ENCODE measurements around the gene KCMF1.
"Not testable (repeated sequence)": the region's sequence is repeated elsewhere in the genome, so short reads cannot be mapped to it uniquely, and the experiment has no call there.

Gene KCMF1

DNA sequence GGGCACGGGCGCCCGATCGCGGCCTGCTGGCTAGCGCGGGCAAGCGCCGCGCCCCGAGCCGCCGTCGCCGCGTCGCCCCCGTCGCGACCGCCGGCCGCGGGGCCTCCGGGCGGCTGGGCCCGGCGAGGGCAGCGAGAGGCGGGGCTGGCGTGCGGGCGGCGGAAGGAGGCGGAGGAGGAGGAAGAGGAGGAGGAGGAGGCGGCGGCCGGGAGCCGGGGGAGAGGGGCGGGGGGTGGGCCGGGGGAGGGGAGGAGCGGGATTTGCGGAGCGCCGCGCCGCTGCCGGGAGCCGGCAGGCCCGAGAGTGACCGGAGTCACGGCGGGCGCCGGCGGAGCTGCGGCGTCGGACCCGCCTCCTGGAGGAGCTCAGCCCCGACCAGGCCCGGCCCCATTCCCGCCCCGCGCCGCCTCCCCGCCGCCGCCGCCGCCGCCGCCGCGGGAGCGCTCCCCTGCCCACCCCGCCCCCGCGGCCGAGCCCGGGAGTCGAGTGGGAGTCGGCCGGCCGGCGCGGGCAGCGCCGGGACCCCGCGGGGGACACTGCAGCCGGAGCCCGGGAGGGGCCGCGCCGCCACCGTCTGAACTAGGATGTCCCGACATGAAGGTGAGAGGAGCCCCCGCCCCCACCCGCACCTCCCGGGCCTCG lies at the start of gene KCMF1:
Gene KCMF1, plus strand, starts transcription at position 294 of the 642 bp plus-strand sequence. Its CDS starts 291 bp downstream, at position 585.
- DNase-seq (ENCODE audit: low read depth, low spot score) = no peak

DNA sequence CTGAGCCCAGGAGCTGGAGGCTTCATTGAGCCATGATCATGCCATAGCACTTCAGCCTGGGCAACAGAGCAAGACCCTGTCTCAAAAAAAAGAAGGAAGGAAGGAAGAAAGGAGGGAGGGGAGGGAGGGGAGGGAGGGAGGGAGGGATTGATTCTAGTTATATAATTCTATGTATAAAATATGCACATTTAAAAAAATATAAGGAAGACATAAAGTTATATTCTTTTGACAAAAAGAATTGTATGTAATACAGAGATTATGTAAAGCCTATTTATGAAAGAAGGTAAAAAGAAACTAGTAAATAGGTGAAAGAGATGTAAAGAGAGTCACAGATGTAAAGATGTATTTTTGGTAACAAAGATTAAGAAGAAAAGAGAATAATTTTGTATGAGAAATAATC lies 48.0 kb upstream of the KCMF1 start:
- DNase-seq (ENCODE audit: low read depth, low spot score) = no peak

DNA sequence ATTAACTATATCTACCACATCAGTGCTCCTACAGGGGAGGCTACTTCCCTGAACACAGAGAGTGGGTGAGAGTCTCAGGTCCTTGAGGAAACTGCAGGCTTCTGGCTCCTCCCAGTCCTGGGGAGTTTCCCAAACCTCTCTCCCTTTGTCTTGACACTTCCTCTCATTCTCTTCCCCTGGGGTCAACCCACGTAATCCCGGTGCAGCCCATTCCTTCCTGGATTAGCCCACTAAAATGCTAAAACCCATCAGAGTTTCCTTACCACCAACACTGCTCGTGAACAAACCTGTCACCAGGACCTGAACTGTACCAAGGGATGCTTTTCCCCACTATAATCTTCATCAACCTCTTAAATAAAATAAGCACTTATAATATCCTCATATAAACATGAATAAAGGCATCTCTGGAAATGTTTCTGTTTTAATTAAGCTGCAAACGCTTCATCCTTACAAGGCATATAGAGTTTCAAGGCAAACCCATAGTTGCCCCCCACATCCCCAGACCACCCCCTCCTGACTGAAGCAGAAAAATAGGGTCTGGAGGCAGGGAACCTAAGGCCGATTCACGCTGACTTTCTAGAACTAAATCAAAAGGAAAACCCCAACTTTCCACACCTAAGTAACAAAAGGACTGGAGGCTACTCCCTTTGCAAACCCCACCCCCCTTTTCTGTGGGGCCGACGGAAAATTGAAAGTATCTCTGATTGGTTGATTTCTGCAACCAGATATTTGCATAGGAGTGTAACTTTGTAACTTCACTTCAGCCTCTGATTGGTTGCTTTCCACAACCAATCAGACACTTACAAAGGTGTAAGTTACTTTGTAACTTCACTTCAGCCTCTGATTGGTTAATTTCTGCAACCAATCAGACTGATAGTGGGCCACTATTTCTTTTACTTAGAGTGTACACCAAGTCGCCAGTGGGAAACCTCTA lies 46.5 kb upstream of the KCMF1 start:
- no peak for DNase-seq (ENCODE audit: low read depth, low spot score)

DNA sequence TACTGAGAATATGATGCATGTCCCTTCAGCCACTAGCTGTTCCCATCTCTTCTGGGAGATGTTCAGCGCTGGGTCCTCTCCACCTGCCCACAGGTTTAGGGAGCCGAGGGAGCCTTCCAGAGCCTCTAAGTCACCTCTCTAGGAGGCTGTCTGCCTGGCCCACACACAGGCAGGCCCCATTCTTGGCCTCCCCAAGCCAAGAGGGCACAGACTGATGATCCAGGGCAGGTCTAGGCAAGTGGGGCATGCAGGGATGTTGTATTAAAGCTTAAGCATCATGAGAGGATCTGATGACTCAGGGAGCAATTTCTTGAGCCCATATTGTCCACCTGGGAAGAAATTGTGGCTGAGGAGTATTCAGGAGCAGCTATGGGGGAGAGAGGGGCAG lies 45.6 kb upstream of the KCMF1 start:
- DNase-seq (ENCODE audit: low read depth, low spot score) = no peak

DNA sequence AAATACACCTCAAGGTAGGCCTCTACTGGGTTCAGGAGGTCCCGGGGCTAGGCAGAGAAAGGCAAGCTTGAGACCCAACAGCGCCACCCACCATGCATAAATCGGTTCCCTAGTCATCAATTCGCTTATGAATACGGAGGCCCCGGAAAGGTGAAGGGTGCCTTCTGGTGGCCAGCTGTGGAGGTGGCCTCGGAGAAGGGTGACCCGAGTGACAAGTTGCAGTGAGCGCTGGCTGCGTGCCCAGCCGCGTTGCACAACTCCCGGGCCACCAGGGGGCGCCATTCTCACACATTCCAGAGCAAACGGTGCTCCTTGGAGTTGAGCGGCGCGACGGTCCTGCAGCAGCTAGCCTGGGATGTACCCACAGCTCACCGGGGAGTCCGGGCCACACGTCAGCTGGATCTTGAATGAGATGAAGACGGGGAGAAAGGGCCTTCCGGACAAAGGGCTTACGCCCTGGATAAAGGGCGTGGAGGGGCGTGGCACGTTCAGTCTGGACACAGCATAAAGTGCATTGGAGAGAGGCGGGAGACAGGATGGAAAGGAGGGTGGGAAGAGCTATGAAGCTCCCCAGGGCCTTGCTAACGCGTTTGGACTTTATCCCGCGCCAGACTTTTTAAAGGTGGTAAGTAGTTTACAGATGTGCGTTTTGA lies 45.1 kb upstream of the KCMF1 start:
- DNase-seq (ENCODE audit: low read depth, low spot score) = peak; percentile 42

DNA sequence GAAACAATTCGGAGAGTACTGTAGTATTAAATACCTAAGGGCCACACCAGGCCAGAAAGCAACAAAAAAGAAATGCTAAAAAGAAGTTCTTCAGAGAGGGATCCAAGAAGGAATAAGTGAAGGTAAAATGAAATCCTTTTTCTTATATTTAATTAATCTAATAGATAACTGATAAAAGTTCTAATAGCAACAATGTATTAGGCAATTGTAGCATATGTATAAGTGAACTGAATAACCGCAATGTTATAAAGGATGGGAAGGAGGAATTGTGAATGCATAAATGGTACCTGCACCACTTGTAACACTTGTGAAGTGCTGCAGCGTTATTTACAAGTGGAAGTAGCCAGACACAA lies 43.7 kb upstream of the KCMF1 start:
- no peak for DNase-seq (ENCODE audit: low read depth, low spot score)

DNA sequence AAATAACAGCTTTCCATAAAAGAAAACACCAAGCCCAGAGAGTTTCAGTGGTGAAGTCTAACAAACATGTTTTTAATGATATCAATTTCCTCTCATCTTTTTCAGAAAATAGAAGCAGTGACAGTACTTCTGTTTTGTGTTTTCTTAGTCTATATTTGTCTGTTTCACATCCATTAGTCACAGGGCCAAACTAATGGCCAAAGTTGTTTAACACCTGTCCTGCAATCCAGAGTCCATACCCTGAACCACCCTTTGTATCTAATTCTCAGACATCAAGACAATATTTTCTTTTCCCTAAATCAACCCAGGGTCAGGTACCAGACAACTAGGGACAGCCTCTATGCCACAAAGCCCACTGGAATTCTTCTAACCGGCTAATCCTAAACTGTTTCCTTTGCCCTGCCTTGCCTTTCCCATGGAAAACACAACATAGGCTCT lies 39.6 kb upstream of the KCMF1 start:
- no peak for DNase-seq (ENCODE audit: low read depth, low spot score)

DNA sequence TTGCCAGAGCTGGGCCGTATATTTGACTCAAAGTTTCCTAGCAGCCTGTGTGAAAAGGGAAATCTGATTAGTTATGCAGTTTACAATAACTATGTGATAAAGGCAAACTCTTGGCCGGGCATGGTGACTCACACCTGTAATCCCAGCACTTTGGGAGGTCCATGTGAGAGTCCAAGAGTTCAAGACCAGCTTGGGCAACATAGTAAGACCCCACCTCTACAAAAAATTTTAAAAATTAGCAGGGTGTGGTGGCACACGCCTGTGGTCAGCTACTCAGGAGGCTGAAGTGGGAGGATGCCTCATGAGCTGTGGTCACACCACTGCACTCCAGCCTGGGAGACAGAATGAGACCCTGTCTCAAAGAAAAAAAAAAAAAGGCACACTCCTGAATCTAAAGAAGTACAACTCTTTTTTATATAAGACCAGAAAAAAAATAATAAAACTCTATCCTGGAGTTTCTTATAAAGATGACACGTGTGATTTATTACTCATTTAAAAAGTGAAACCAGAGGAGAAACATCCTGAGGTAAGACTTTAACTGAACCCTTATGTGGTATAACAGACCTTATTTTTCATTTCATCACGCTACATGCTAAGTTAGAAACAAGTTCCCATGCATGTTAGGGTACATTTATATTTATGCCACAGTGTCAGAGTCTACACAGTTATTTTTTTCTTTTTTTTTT lies 32.6 kb upstream of the KCMF1 start:
- DNase-seq (ENCODE audit: low read depth, low spot score) = no peak

DNA sequence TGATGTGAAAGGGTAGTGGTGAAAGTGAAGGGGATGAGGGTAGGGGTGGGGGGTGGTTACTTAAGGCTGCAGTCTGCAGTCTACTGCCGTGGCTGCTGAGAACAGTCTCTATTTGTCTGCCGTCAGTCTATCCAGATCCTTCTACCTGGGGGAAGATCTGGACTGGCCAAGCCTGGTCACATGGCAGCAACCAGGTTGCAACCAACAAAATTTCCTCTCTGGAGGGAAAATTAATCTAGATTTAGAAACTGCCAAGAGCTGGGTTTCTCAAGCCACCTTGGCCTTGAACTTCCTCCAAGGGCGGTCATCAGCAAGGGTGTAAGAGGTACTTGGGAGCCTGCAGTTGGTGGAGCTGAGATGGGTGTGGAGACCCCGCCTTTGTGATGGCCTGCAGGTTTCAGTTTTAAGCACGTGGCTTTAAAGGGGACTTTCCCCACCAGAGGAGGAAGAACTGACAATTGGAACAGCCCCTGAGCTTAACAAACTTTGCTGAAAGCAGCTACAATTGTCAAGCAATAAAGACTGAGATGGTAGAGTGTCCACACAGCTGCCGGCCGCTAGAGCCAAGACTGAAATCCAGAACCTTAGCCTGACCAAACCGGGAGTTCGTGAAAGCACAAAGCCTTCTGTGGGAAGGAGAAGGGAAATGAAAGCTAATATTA lies 31.4 kb upstream of the KCMF1 start:
- no peak for DNase-seq (ENCODE audit: low read depth, low spot score)

DNA sequence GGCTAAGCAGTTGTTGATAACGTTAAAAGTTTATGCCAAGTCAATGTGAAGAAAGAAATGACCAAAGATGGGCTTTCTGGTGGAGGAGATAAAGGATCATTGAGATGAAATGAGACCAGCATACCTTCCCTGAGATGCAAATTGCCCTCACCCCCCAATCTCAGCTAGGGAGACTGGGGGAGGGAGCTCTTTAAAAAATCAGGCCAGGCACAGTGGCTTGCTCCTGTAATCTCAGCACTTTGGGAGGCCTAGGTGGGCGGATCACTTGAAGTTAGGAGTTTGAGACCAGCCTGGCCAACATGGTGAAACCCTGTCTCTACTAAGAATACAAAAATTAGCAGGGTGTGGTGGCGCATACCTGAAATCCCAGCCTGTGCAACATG lies 30.9 kb upstream of the KCMF1 start:
- DNase-seq (ENCODE audit: low read depth, low spot score) = no peak

DNA sequence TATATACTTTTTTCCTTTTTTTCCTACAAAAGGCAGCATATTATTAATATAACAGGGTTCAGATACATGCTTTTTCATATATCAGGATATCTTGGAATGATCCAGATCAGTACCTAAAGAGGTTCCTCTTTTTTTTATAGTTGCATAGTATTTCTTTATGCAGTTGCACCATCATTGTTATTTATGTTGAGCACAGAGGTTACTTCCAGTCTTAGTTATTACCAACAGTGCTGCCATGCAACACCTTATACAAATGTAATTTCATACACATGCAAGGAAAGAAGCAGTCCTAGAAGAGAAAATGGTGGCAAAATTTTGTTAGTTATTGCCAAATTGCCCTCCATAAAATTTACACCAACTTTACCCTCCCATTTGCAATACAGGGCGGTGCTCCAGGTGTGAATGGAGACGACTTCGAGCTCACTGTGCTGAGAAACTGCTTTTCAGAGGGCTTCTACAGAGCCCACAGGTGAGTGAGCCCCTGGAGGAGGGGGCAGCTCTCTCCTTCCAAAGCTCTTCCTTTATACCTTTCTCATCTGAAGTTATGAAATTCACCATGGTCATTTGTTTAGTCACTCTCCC lies 30.0 kb upstream of the KCMF1 start:
- DNase-seq (ENCODE audit: low read depth, low spot score) = no peak

DNA sequence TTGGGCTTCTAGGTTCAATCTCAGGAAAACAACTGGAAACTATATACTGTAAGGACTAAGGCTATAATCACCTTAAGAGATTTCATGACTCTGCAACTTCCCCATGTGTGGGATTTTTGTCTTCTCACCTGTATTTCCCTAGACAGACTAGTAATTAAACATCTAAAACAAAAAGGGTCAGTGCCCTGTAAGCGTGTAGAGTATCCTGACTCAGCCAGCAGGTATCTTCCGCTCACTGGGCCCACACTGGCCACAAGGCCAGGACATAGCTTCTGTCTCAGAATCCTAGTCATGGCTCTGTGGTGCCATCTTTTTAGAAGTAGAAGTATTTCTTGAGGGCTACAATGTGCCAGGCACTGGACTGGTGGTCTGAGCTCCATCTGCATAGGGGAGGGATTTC lies 28.8 kb upstream of the KCMF1 start:
- no peak for DNase-seq (ENCODE audit: low read depth, low spot score)

DNA sequence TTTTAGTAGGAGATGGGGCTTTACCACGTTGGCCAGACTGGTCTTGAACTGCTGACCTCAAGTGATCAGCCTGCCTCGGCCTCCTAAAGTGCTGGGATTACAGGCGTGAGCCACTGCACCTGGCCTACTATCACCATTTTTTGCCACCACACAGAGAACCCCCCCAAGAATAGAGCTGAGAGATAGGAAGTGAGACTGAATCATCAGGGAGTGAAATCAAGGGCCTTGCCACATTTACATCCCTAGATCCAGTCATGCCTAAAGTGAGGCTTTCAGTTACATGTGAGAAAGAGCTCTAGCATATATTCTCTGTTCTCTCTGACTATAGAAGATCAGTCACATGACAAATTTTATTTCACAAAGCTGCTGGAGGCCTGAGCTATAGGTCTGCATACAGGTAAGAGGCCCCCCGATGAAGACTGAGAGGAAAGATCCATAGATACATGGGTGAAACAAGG lies 28.0 kb upstream of the KCMF1 start:
- DNase-seq (ENCODE audit: low read depth, low spot score) = no peak

DNA sequence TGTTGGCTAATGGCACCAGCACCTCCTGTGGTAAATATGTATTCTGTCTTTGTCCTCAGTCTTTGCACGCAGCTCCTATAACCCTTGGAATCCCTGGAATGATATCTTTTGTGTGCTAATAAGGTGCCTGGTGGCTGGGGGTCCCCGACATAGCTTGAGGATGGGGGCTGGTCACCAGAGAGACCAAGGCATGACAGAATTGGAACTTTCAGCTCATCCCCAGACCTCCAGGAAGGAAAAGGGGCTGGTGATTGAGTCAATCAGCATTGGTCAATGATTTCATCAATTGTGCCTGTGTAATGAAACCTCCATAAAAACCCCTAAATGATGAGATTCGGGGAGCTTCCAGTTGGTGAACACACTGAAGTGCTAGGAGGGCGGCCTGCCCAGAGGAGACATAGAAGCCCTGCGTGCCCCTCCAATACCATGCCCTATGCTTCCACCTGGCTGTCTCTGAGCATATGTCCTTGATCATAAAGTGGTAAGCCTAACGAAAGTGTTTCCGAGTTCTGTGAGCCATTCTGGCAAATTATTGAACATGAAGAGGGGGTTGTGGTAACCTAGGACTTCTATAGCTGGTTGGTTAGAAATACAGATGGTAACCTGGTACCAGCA lies 26.6 kb upstream of the KCMF1 start:
- DNase-seq (ENCODE audit: low read depth, low spot score) = no peak

DNA sequence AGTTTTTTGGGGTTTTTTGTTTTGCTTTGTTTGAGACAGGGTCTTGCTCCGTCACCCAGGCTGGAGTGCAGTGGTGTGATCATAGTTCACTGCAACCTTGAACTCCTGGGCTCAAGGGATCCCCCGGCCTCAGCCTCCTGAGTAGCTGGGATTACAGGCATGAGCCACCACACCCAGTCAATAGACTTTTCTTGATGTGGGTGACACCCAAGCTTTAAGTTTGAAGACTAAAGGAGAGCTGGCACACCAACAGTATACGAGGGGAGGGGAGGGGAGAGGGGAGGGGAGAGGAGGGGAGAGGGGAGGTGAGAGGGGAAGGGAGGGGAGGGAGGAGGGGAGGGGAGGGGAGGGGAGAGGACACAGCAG lies 25.1 kb upstream of the KCMF1 start:
- DNase-seq (ENCODE audit: low read depth, low spot score) = not testable (repeated sequence)

DNA sequence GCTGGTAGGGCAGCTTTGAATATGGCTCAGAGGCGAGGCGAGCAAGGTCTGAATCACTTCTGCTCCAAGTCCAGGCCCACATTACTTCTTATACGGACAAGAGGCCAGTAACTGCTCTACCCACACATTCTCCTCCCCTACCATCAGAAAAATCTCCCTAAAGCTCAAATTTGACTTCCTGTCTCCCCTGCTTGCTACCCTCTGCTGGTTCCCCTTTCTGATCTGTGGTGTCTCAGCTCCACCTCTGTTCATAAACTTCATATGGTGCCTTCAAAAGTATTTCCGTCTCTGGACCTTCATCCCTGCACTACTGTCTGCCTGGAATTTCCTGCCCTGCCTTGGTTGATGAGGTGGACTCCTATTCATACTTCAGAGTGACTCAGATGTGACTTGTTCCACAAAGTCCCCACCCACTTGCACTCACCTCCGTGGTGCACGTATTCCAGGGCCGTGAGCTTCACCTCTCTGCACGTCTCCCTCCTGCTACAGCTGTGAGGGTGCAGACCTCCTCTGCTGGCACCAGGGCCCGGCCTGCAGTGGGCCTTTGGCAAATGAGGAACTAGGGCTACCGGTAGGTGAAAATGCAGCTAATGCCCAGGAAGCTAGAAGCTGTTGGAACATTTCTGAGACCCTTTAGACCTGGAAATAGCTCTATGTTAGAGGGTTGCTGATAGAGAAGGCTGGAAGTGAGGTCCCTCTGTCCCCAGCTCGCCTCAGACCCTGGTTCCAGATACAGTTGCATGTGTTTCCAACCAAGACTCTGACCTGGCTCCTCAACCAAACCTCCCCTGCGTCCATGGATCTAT lies 24.6 kb upstream of the KCMF1 start:
- no peak for DNase-seq (ENCODE audit: low read depth, low spot score)

DNA sequence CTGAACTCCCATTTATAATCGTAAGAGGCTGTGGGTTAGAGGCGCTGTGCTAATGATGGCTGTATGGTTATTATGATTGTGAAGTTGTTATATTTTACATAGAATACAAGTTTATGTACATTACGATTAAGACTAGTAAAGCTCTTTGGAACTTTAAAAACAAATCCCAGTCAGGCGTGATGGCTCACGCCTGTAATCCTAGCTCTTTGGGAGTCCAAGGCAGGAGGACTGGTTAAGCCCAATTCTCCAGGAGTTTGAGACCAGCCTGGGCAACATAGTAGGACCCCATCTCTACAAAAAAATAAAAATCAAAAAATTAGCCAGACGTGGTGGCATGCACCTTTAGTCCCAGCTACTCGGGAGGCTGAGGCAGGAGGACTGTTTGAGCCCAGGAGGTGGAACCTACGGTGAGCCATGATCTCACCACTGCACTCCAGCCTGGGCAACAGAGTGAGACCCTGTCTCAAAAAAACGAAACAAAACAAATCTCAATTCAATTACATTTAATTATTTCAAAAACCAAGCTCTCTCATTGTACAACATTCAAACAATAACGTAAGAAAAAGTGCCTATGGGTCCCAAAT lies 23.9 kb upstream of the KCMF1 start:
- no peak for DNase-seq (ENCODE audit: low read depth, low spot score)

DNA sequence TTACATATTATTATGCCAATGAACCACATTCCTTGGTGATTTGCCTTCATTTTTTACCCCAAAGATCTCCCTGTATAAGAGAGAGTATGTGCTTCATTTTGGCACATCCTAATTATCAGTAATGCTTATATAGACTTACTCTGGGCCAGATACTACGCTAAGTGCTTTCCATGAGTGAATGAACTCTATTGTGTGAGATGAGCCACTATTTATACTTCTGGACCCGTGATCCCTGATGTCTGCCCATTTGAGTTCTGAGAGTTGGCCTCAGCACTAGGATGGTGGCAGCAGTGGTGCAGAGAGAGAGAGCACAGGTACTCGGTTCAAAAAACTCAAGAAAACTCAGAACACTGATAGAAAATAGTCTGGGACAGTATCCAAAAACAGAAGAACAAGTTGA lies 17.4 kb upstream of the KCMF1 start:
- no peak for DNase-seq (ENCODE audit: low read depth, low spot score)

DNA sequence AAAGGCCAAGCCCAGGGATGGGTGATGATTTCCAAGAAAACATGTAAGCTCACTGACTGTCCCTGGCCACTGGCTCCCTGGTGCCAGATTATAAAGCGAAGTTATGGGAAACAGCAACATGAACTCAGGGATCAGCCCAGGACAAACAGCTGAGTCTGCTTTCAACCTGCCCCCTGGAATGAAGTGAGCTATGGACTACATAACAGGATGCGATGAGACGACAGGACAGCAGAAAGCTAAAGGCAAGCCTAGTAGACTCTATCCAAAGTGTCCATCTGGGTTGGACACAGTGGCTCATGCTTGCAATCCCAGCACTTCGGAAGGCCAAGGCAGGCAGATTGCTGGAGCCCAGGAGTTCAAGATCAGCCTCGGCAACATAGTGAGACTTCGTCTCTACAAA lies 16.6 kb upstream of the KCMF1 start:
- DNase-seq (ENCODE audit: low read depth, low spot score) = no peak
